ENCODE measurements around the gene ATP6V1B1.

- TF ChIP-seq EP300 (IDR thresholded peaks at IDR 0.05; ENCODE audit: borderline replicate concordance) (no peak), RAD21 (IDR thresholded peaks at IDR 0.05; ENCODE audit: low read depth) (no peak), EGR1 (IDR thresholded peaks at IDR 0.05) (no peak), ZBTB7A (IDR thresholded peaks at IDR 0.05; ENCODE audit: low read depth) (no peak), CEBPB (IDR thresholded peaks at IDR 0.05) (no peak), MAX (IDR thresholded peaks at IDR 0.05) (no peak), TAF1 (IDR thresholded peaks at IDR 0.05; ENCODE audit: low read depth) (no peak), USF1 (IDR thresholded peaks at IDR 0.05) (no peak), REST (IDR thresholded peaks at IDR 0.05; ENCODE audit: low read depth) (no peak), FOXM1 (IDR thresholded peaks at IDR 0.05; ENCODE audit: borderline replicate concordance, low read depth) (no peak), YY1 (IDR thresholded peaks at IDR 0.05; ENCODE audit: low read depth) (no peak), TEAD4 (IDR thresholded peaks at IDR 0.05) (no peak), TCF12 (IDR thresholded peaks at IDR 0.05; ENCODE audit: low read depth) (no peak), CREB1 (IDR thresholded peaks at IDR 0.05; ENCODE audit: low read depth) (no peak)
These were observed 49.1 kb upstream of the ATP6V1B1 start for GRCh38 chr2:70886541-70886987.
